ENCODE data around the gene MAP2K7. TPM values are rescaled to one million over a fixed set of nuclear protein-coding genes. Genes with fewer than 3 reads are reported as not detected.

The MAP2K7 gene
- total RNA-seq, 1 experiment from 2014 or later = 59.1 TPM

DNA sequence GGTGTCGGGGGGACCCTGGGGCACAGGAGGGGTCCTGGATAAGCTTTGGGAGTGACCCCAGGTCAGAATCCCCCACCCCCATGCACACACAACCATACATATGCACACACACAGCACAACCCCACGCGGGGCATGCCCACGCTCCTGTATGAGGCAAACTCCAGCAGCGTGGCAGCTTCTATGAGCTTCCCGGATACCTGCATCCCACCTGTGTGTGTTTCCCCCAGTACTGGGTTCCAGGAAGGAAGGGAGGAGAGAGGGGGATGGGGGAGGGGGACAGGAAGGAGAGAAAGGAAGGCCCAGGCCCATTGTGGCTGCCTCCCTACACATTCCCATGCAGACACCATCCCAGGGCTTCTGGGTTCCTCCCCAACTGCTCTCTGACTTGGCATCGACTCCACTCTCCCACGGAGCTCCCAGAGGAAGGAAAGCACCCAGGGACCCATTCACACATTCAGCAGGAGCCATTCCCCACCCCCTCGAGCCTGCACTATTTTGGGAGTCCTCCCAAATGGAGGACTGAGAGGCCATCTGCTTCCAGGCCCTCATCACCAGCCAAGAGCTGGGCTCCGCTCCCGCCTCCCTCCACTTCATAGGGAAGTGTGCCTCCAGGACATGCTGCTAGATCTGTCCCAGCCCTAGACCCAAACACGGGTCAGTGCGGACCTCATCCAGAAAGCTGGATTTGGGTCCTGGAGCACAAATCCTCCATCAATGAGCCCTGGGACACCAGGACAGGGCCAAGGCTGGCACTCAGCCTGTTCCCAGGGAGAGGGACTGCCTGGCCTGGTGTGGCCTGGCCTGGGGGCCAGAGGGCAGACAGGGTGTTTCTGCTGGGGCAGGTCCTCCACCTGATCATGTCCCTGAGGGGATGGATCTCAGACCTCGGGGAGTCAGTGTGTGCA lies 42.7 kb upstream of the MAP2K7 start:
- H3K27ac ChIP-seq (ENCODE audit: low read depth, low read length) = peak overlapping the region; percentile 17; the same call in 1 of the 2 replicates
- H4K20me1 ChIP-seq (ENCODE audit: insufficient read depth) = no peaks in the 10 kb centered on the region
- H3K4me2 ChIP-seq (ENCODE audit: low read length) = no peak overlapping the region
- no peak overlapping the region for H2AFZ ChIP-seq (ENCODE audit: low read depth, low read length, poor library complexity, severe bottlenecking)
- ChIA-PET RAD21 (ENCODE audit: low non-redundant PET in 1 of 2, low total read pairs in 2 of 2, uncharacterized antibody in 2 of 2, unreplicated experiment in 2 of 2) (no interaction called here), CTCF (interaction anchor here (1.0 to 1.9 kb wide), 4 partner anchors 8 to 43 kb away, joined by 3 to 11 read pairs (median 4); partner anchors contain the start of gene MAP2K7), POLR2A (interaction anchor here (0.6 kb wide), 1 partner anchor 59 kb away, joined by 3 read pairs; the partner anchor contains the start of gene SNAPC2)
- no TSS peak for BruUV-seq (replicated peaks)
- no peak overlapping the region for H3K4me3 ChIP-seq (replicated peaks in 1 of 2; ENCODE audit: low read depth in 1 of 2, low read length in 2 of 2)
- TF ChIP-seq, protein P1, sequence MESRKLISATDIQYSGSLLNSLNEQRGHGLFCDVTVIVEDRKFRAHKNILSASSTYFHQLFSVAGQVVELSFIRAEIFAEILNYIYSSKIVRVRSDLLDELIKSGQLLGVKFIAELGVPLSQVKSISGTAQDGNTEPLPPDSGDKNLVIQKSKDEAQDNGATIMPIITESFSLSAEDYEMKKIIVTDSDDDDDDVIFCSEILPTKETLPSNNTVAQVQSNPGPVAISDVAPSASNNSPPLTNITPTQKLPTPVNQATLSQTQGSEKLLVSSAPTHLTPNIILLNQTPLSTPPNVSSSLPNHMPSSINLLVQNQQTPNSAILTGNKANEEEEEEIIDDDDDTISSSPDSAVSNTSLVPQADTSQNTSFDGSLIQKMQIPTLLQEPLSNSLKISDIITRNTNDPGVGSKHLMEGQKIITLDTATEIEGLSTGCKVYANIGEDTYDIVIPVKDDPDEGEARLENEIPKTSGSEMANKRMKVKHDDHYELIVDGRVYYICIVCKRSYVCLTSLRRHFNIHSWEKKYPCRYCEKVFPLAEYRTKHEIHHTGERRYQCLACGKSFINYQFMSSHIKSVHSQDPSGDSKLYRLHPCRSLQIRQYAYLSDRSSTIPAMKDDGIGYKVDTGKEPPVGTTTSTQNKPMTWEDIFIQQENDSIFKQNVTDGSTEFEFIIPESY (IDR thresholded peaks at IDR 0.05; ENCODE audit: extremely low read depth, insufficient replicate concordance, low read length) = no peak
- TF ChIP-seq ELF1 (IDR thresholded peaks at IDR 0.05; ENCODE audit: borderline replicate concordance, low read depth) (no peak), ZNF274 (IDR thresholded peaks at IDR 0.05; ENCODE audit: low read depth, low read length) (no peak), RAD21 (IDR thresholded peaks at IDR 0.05; ENCODE audit: low read depth) (no peak), SP1 (IDR thresholded peaks at IDR 0.05; ENCODE audit: low read depth) (no peak), YY1 (IDR thresholded peaks at IDR 0.05; ENCODE audit: extremely low read depth, insufficient replicate concordance, low read depth, low read length) (no peak), POLR2AphosphoS5 (IDR thresholded peaks at IDR 0.05; ENCODE audit: low read depth, low read length) (no peak), ZFX (IDR thresholded peaks at IDR 0.05) (no peak), JUND (IDR thresholded peaks at IDR 0.05) (no peak), CBX3 (IDR thresholded peaks at IDR 0.05; ENCODE audit: low read depth) (no peak), EZH2phosphoT487 (IDR thresholded peaks at IDR 0.05; ENCODE audit: borderline replicate concordance) (no peak), EZH2 (IDR thresholded peaks at IDR 0.05) (no peak), SIN3A (IDR thresholded peaks at IDR 0.05; ENCODE audit: low read depth) (no peak), TCF7L2 (IDR thresholded peaks at IDR 0.05; ENCODE audit: borderline replicate concordance, extremely low read depth, insufficient read depth, insufficient read length) (no peak)
- TF ChIP-seq, protein P2, sequence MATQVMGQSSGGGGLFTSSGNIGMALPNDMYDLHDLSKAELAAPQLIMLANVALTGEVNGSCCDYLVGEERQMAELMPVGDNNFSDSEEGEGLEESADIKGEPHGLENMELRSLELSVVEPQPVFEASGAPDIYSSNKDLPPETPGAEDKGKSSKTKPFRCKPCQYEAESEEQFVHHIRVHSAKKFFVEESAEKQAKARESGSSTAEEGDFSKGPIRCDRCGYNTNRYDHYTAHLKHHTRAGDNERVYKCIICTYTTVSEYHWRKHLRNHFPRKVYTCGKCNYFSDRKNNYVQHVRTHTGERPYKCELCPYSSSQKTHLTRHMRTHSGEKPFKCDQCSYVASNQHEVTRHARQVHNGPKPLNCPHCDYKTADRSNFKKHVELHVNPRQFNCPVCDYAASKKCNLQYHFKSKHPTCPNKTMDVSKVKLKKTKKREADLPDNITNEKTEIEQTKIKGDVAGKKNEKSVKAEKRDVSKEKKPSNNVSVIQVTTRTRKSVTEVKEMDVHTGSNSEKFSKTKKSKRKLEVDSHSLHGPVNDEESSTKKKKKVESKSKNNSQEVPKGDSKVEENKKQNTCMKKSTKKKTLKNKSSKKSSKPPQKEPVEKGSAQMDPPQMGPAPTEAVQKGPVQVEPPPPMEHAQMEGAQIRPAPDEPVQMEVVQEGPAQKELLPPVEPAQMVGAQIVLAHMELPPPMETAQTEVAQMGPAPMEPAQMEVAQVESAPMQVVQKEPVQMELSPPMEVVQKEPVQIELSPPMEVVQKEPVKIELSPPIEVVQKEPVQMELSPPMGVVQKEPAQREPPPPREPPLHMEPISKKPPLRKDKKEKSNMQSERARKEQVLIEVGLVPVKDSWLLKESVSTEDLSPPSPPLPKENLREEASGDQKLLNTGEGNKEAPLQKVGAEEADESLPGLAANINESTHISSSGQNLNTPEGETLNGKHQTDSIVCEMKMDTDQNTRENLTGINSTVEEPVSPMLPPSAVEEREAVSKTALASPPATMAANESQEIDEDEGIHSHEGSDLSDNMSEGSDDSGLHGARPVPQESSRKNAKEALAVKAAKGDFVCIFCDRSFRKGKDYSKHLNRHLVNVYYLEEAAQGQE (IDR thresholded peaks at IDR 0.05; ENCODE audit: low read depth) = no peak
- TF ChIP-seq, protein P3, sequence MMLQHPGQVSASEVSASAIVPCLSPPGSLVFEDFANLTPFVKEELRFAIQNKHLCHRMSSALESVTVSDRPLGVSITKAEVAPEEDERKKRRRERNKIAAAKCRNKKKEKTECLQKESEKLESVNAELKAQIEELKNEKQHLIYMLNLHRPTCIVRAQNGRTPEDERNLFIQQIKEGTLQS (IDR thresholded peaks at IDR 0.05) = no peak
- TF ChIP-seq, protein P4, sequence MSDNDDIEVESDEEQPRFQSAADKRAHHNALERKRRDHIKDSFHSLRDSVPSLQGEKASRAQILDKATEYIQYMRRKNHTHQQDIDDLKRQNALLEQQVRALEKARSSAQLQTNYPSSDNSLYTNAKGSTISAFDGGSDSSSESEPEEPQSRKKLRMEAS (IDR thresholded peaks at IDR 0.05) = no peak
- no peaks in the 10 kb centered on the region for H3K9me2 ChIP-seq (ENCODE audit: insufficient read depth)
- no peak overlapping the region for H3K9ac ChIP-seq (ENCODE audit: low read length)
- no peak for ATAC-seq
- no peaks in the 10 kb centered on the region for H3K9me3 ChIP-seq (ENCODE audit: control insufficient read depth in 1 of 2, insufficient read depth in 1 of 2, low read depth in 1 of 2, low read length in 2 of 2)
- H3K4me1 ChIP-seq (ENCODE audit: control insufficient read depth in 1 of 2, insufficient read depth in 2 of 2, low read length in 2 of 2) = peaks cover 0 to 18% of the 10 kb centered on the region in 2 experiments; a peak in 1 of 4 replicates
- no peaks in the 10 kb centered on the region for H3K36me3 ChIP-seq (ENCODE audit: control insufficient read depth in 1 of 2, insufficient read depth in 2 of 2, low read length in 2 of 2)
- H3K79me2 ChIP-seq (ENCODE audit: insufficient read depth, low read length) = no peaks in the 10 kb centered on the region
- intact Hi-C loops (cut with micrococcal nuclease) = no loop called here
- no peak for DNase-seq (ENCODE audit: low read depth, low spot score)
- H3K27me3 ChIP-seq (ENCODE audit: insufficient read depth, low read length) = no peaks in the 10 kb centered on the region

Measured in HCT116 (cell line).